Vagina (tissue), 2 donors: Measurements from ENCODE around the gene TMEM52. TPM values are rescaled to one million over a fixed set of nuclear protein-coding genes. Genes with fewer than 3 reads are reported as not detected.

ENCODE experiments used
- DNase-seq, 2 donors: peaks; one replicate each; pipeline ENCODE4 v3.0.0-alpha.2; 2017; ENCODE audit errors: extremely low spot score in 2 of 2
- H3K27ac ChIP-seq: fragments of 200-600 bp; sonication (generic); one replicate; pipeline ENCODE4 v1.5.1; 2019
- H3K27me3 ChIP-seq: fragments of 200-600 bp; sonication (generic); one replicate; pipeline ENCODE4 v1.5.1; 2019
- H3K36me3 ChIP-seq, 2 donors: fragments of 200-600 bp; sonication (generic); one replicate each; pipeline ENCODE4 v1.5.1; 2017 to 2019
- H3K4me1 ChIP-seq: fragments of 200-600 bp; sonication (generic); one replicate; pipeline ENCODE4 v1.5.1; 2019
- H3K4me3 ChIP-seq, 2 donors: fragments of 200-600 bp; sonication (generic); 1 replicate in 1 of 2; 2 replicates in 1 of 2; pipeline ENCODE4 v1.5.1; 2016 to 2019
- H3K9me3 ChIP-seq: fragments of 200-600 bp; sonication (generic); one replicate; pipeline ENCODE4 v1.5.1; 2019
- CTCF ChIP-seq, 3 experiments: fragments of 450-650 bp in 2 of 3; fragments of 200-600 bp in 1 of 3; sonication (generic) in 1 of 3; IDR thresholded peaks; one replicate each; pipeline ENCODE4 v1.5.1; 2017 to 2019; ENCODE audit warnings: antibody characterized with exemption in 3 of 3, mild to moderate bottlenecking in 2 of 3, moderate library complexity in 2 of 3
- POLR2A ChIP-seq, 2 donors: fragments of 450-650 bp; IDR thresholded peaks; one replicate each; pipeline ENCODE4 v1.6.1; 2017; ENCODE audit warnings: antibody characterized with exemption in 2 of 2, mild to moderate bottlenecking in 2 of 2, moderate library complexity in 2 of 2
- POLR2AphosphoS5 ChIP-seq, 2 donors: sonication (generic); formaldehyde crosslinking; IDR thresholded peaks; one replicate each; pipeline ENCODE4 v1.9.0; 2017; ENCODE audit warnings: antibody characterized with exemption in 2 of 2, mild to moderate bottlenecking in 2 of 2, low read depth in 1 of 2; ENCODE audit not compliant: insufficient read depth in 1 of 2
- intact Hi-C: fragments of 100-400 bp; cut with DNase I; formaldehyde crosslinking; loops from one replicate; pipeline ENCODE4 v1.15.1; 2023
- total RNA-seq: library from RNA; depleted of rRNA; stranded (reverse); fragments of >200 nt; gene quantifications from one replicate; pipeline ENCODE4 v1.2.3, GENCODE V29; 2016

TMEM52 gene
- total RNA-seq, 1 donor from 2014 or later = 5.9 TPM

- intact Hi-C loops = no loop called here
- DNase-seq = no peak
- no peak for TF ChIP-seq POLR2A (IDR thresholded peaks at IDR 0.05)
- TF ChIP-seq POLR2AphosphoS5 (IDR thresholded peaks at IDR 0.05; ENCODE audit: insufficient read depth in 1 of 2, low read depth in 1 of 2) = no peak
- peaks cover 17% of the 10 kb centered on the region for H3K4me1 ChIP-seq
- H3K4me3 ChIP-seq = no peak overlapping the region
- no peaks in the 10 kb centered on the region for H3K27me3 ChIP-seq
- no peaks in the 10 kb centered on the region for H3K9me3 ChIP-seq
- no peak overlapping the region for H3K27ac ChIP-seq
- H3K36me3 ChIP-seq = no peaks in the 10 kb centered on the region
These were observed 23.9 kb upstream of the TMEM52 start for GRCh38 chr1:1942753-1943656.

GRCh38 chr1:1941868-1942752 is 23.0 kb upstream of the TMEM52 start:
- Histone ChIP-seq H3K4me3 (no peak overlapping the region), H3K27me3 (no peaks in the 10 kb centered on the region), H3K36me3 (no peaks in the 10 kb centered on the region), H3K27ac (no peak overlapping the region), H3K4me1 (peaks cover 17% of the 10 kb centered on the region), H3K9me3 (no peaks in the 10 kb centered on the region)
- DNase-seq = no peak
- TF ChIP-seq CTCF (IDR thresholded peaks at IDR 0.05) (no peak), POLR2A (IDR thresholded peaks at IDR 0.05) (no peak), POLR2AphosphoS5 (IDR thresholded peaks at IDR 0.05; ENCODE audit: insufficient read depth in 1 of 2, low read depth in 1 of 2) (no peak)
- intact Hi-C loops = no loop called here

- no peak for TF ChIP-seq CTCF (IDR thresholded peaks at IDR 0.05)
- no peak for TF ChIP-seq POLR2AphosphoS5 (IDR thresholded peaks at IDR 0.05; ENCODE audit: insufficient read depth in 1 of 2, low read depth in 1 of 2)
- no peak for TF ChIP-seq POLR2A (IDR thresholded peaks at IDR 0.05)
- DNase-seq = no peak
- no peaks in the 10 kb centered on the region for H3K36me3 ChIP-seq
- H3K27me3 ChIP-seq = no peaks in the 10 kb centered on the region
- peaks cover 9% of the 10 kb centered on the region for H3K4me1 ChIP-seq
- no peaks in the 10 kb centered on the region for H3K9me3 ChIP-seq
- H3K4me3 ChIP-seq = no peak overlapping the region
- intact Hi-C loops = no loop called here
- no peak overlapping the region for H3K27ac ChIP-seq
These were observed 22.2 kb upstream of the TMEM52 start for GRCh38 chr1:1941211-1941841.

GRCh38 chr1:1940123-1940425 is 21.0 kb upstream of the TMEM52 start:
- intact Hi-C loops = no loop called here
- Histone ChIP-seq H3K4me3 (no peak overlapping the region), H3K36me3 (no peaks in the 10 kb centered on the region), H3K27ac (no peak overlapping the region), H3K4me1 (peaks cover 7% of the 10 kb centered on the region), H3K27me3 (no peaks in the 10 kb centered on the region), H3K9me3 (no peaks in the 10 kb centered on the region)
- no peak for DNase-seq
- TF ChIP-seq POLR2A (IDR thresholded peaks at IDR 0.05) (no peak), CTCF (IDR thresholded peaks at IDR 0.05) (no peak), POLR2AphosphoS5 (IDR thresholded peaks at IDR 0.05; ENCODE audit: insufficient read depth in 1 of 2, low read depth in 1 of 2) (no peak)
